K562 (cell line): ENCODE data around the gene LEMD3. TPM values are rescaled to one million over a fixed set of nuclear protein-coding genes. Genes with fewer than 3 reads are reported as not detected.

Experiments used
- CBX2 ChIP-seq: fragments of 200-600 bp; sonication (generic); IDR thresholded peaks from one replicate; pipeline ENCODE4 v1.6.1; 2012; ENCODE audit warnings: mild to moderate bottlenecking, low read length, inconsistent platforms; ENCODE audit not compliant: insufficient read depth, poor library complexity, severe bottlenecking
- CHD4 ChIP-seq: fragments of 200-600 bp; sonication (generic); IDR thresholded peaks from 3 replicates; pipeline ENCODE4 v1.6.1; 2012; ENCODE audit warnings: low read depth, mild to moderate bottlenecking, mixed read lengths, low read length, inconsistent platforms; ENCODE audit not compliant: insufficient read depth, insufficient replicate concordance, poor library complexity, severe bottlenecking
- FOSL1 ChIP-seq: fragments of 200-800 bp; sonication (Bioruptor generic); conservative IDR thresholded peaks from 2 replicates; pipeline ENCODE4 v1.6.1; 2016; ENCODE audit warnings: missing genetic modification characterization, missing compliant biosample characterization
- GTF2B ChIP-seq: IDR thresholded peaks from 2 replicates; pipeline ENCODE4 v1.6.1; 2011; ENCODE audit not compliant: insufficient read length; ENCODE audit errors: extremely low read depth
- HNRNPL ChIP-seq: fragments of 200-400 bp; formaldehyde crosslinking; IDR thresholded peaks from 2 replicates; pipeline ENCODE4 v1.6.1; 2017; ENCODE audit warnings: low read depth, mild to moderate bottlenecking, low read length
- KAT2B ChIP-seq: IDR thresholded peaks from one replicate; pipeline ENCODE4 v1.6.1; 2012; ENCODE audit warnings: low read depth, mild to moderate bottlenecking, control low read depth, inconsistent platforms, low read length, moderate library complexity
- LCOR ChIP-seq: sonication (generic); formaldehyde crosslinking; IDR thresholded peaks from 2 replicates; pipeline ENCODE4 v1.8.0; 2022; ENCODE audit warnings: mild to moderate bottlenecking, missing genetic modification reagents
- MAFF ChIP-seq: IDR thresholded peaks from 2 replicates; pipeline ENCODE4 v1.6.1; 2012; ENCODE audit warnings: low read length, improper control_type of control experiment
- MAFK ChIP-seq: IDR thresholded peaks from 2 replicates; pipeline ENCODE4 v1.6.1; 2011; ENCODE audit warnings: low read length, improper control_type of control experiment
- NBN ChIP-seq: fragments of 450-650 bp; IDR thresholded peaks from 2 replicates; pipeline ENCODE4 v1.6.1; 2016; ENCODE audit warnings: low read depth, mild to moderate bottlenecking
- POLR2AphosphoS2 ChIP-seq: IDR thresholded peaks from 2 replicates; pipeline ENCODE4 v1.6.1; 2012; ENCODE audit warnings: low read length, improper control_type of control experiment
- RFX1 ChIP-seq: fragments of 450-650 bp; IDR thresholded peaks from 2 replicates; pipeline ENCODE4 v1.6.1; 2016; ENCODE audit warnings: mild to moderate bottlenecking, moderate library complexity
- SUPT5H ChIP-seq: fragments of 450-650 bp; IDR thresholded peaks from 2 replicates; pipeline ENCODE4 v1.6.1; 2016
- TAF1 ChIP-seq: IDR thresholded peaks from 2 replicates; pipeline ENCODE4 v1.6.1; 2011; ENCODE audit warnings: mild to moderate bottlenecking, low read length, moderate library complexity; ENCODE audit not compliant: insufficient read depth, control insufficient read depth, severe bottlenecking; ENCODE audit errors: extremely low read depth
- ZBTB11 ChIP-seq, 3 experiments: fragments of 200-800 bp in 1 of 3; fragments of 250-450 bp in 1 of 3; fragments of 450-650 bp in 1 of 3; sonication (Bioruptor Pico) in 1 of 3; sonication (Bioruptor generic) in 1 of 3; formaldehyde crosslinking in 1 of 3; IDR thresholded peaks; 2 replicates each; pipeline versions ENCODE4 v1.6.1 to v1.8.0; 2016 to 2022; ENCODE audit warnings: mild to moderate bottlenecking in 2 of 3, missing genetic modification characterization in 2 of 3, missing compliant biosample characterization in 1 of 3, moderate library complexity in 1 of 3
- ZBTB34 ChIP-seq: fragments of 250-450 bp; sonication (Bioruptor Pico); IDR thresholded peaks from 2 replicates; pipeline ENCODE4 v1.8.0; 2021; ENCODE audit warnings: mild to moderate bottlenecking, moderate library complexity
- ZNF592 ChIP-seq: fragments of 450-650 bp; IDR thresholded peaks from 2 replicates; pipeline ENCODE4 v1.6.1; 2017; ENCODE audit warnings: antibody characterized with exemption, mild to moderate bottlenecking
- ZNF696 ChIP-seq: fragments of 250-450 bp; sonication (Bioruptor Pico); conservative IDR thresholded peaks from 2 replicates; pipeline ENCODE4 v1.4.0; 2020; ENCODE audit warnings: mild to moderate bottlenecking, moderate library complexity
- polyA plus RNA-seq, 8 experiments: library from polyadenylated mRNA; depleted of rRNA in 4 of 8; stranded (reverse) in 5 of 8; unstranded in 3 of 8; fragments of >200 nt; fragmentation: Nextera tagmentation in 2 of 8; fragmentation: Illumina TruSeq in 1 of 8; extraction: Ambion mirVana in 2 of 8; extraction: Trizol in 1 of 8; gene quantifications; 2 replicates each; pipeline versions ENCODE4 v1.2.1 to v1.2.3, GENCODE V29; 2011 to 2014; ENCODE audit warnings: inconsistent platforms in 1 of 8, missing spikeins in 1 of 8
- total RNA-seq, 7 experiments: library from RNA; depleted of rRNA in 6 of 7; stranded (reverse); fragments of >200 nt in 6 of 7; fragmentation: Illumina TruSeq in 2 of 7; extraction: Trizol in 2 of 7; gene quantifications; 2 replicates each; pipeline versions ENCODE4 v1.2.1 to v1.2.3, GENCODE V29; 2011 to 2021; ENCODE audit warnings: low replicate concordance in 1 of 7

LEMD3 gene
- total and polyA plus RNA-seq, 9 of the 15 experiments (the other 6 are each of a cell fraction or from before 2014, with no cell fraction given) = 6.8 to 37.4 (median 17.2) TPM

GRCh38 chr12:65156366-65156841 is 13.0 kb upstream of the LEMD3 start (continued):
- TF ChIP-seq ZNF592 (0 out of 2 replicates have a peak, but pooled peaks have one; percentile 26), ZBTB11 (CRISPR knock-in tag; IDR thresholded peaks at IDR 0.05) (no peak), LCOR (CRISPR knock-in tag) (no peak), TAF1 (no peak), KAT2B (no peak), ZBTB34 (CRISPR knock-in tag) (no peak), POLR2AphosphoS2 (no peak), MAFF (peak; percentile 94), CBX2 (no peak), RFX1 (no peak), HNRNPL (no peak), SUPT5H (no peak), FOSL1 (no peak), NBN (no peak), GTF2B (no peak), ZNF696 (CRISPR knock-in tag) (no peak), CHD4 (no peak), MAFK (peak; percentile 91)
